ENCODE results near the gene SNX21.
A peak's percentile ranks its signal among the peaks of the same experiment; 100 is the strongest.

The SNX21 gene

GRCh38 chr20:45882469-45883099, 49.0 kb downstream of the SNX21 start:
- DNase-seq (ENCODE audit: low spot score), result no peak

GRCh38 chr20:45883100-45883469, 49.5 kb downstream of the SNX21 start:
- DNase-seq (ENCODE audit: low spot score), result no peak

- DNase-seq (ENCODE audit: low spot score), result no peak
Observed at GRCh38 chr20:45886590-45887345, 53.2 kb downstream of the SNX21 start.

GRCh38 chr20:45887346-45887715, 53.7 kb downstream of the SNX21 start, which contains the start of gene SPATA25:
Gene SPATA25 (minus strand): TSS chr20:45887622. CDS start chr20:45887590, 32 bp downstream.
- no peak for DNase-seq (ENCODE audit: low spot score)

GRCh38 chr20:45888681-45889080, 55.1 kb downstream of the SNX21 start:
- no peak for DNase-seq (ENCODE audit: low spot score)

- peak; percentile 36 for DNase-seq (ENCODE audit: low spot score)
Observed at GRCh38 chr20:45890077-45890984, 56.7 kb downstream of the SNX21 start.

GRCh38 chr20:45890985-45891983, 57.7 kb downstream of the SNX21 start, which contains the start of the genes CTSA and NEURL2:
Gene CTSA (plus strand): TSS chr20:45891335. CDS start chr20:45891569, 234 bp downstream.
Gene NEURL2 (minus strand): TSS chr20:45891208. CDS start chr20:45890991, 217 bp downstream.
- DNase-seq (ENCODE audit: low spot score), result peak; percentile 78

GRCh38 chr20:45892049-45892825, 58.6 kb downstream of the SNX21 start:
- DNase-seq (ENCODE audit: low spot score), result no peak

Measured in CD4-positive, alpha-beta T cell treated with Interleukin-15 for 4 hours (primary cell).